HCT116 (cell line): ENCODE results near the gene HSF4. TPM values are rescaled to one million over a fixed set of nuclear protein-coding genes. Genes with fewer than 3 reads are reported as not detected.

Source experiments
- ATAC-seq: fragments of 200-7000 bp; cut with Tn5 transposase; 2 replicates; pipeline ENCODE4 v1.9.1; 2020; ENCODE audit warnings: mild to moderate bottlenecking, moderate library complexity
- BruUV-seq: library from RNA; stranded (reverse); fragments of 400-500 nt; replicated peaks from 2 replicates; lab custom pipeline; 2021; lab: Mats Ljungman, UMichigan
- CTCF ChIA-PET: fragments of 300-600 bp; sonication (Branson Sonifier 250); formaldehyde crosslinking; loops from one replicate; lab custom pipeline; 2021; ENCODE audit warnings: antibody characterized with exemption; lab: Charles Lee
- POLR2A ChIA-PET: fragments of 300-600, 350-600 bp; sonication (Branson Sonifier 250); formaldehyde crosslinking; loops from one replicate; lab custom pipeline; 2021; ENCODE audit warnings: antibody characterized with exemption; lab: Charles Lee
- RAD21 ChIA-PET, 2 experiments: fragments of 300-600 bp; sonication (Branson Sonifier 250); formaldehyde crosslinking; loops; one replicate each; lab custom pipeline; 2023; ENCODE audit warnings: low total read pairs in 2 of 2; ENCODE audit not compliant: uncharacterized antibody in 2 of 2, unreplicated experiment in 2 of 2, low non-redundant PET in 1 of 2; lab: Charles Lee
- DNase-seq: peaks from one replicate; pipeline ENCODE4 v3.0.0-alpha.2; 2010; ENCODE audit warnings: low read depth, low spot score
- H2AFZ ChIP-seq: fragments of 200-600 bp; shearing (Covaris generic), sonication (generic); 2 replicates; pipeline ENCODE4 v1.6.1; 2017; ENCODE audit warnings: low read depth, mixed run types, mixed read lengths, antibody characterized with exemption, low read length; ENCODE audit not compliant: poor library complexity, severe bottlenecking
- H3K27ac ChIP-seq: 2 replicates; pipeline ENCODE4 v1.5.1; 2012; ENCODE audit warnings: low read depth, low read length
- H3K27me3 ChIP-seq: fragments of 200-600 bp; sonication (generic); 2 replicates; pipeline ENCODE4 v1.6.1; 2016; ENCODE audit warnings: mixed run types, low read length, mixed read lengths; ENCODE audit not compliant: insufficient read depth
- H3K36me3 ChIP-seq, 2 experiments: fragments of 200-500 bp in 1 of 2; fragments of 200-600 bp in 1 of 2; sonication (Bioruptor generic) in 1 of 2; sonication (generic) in 1 of 2; 2 replicates each; pipeline versions ENCODE4 v1.5.1 to v1.6.1; 2014 to 2016; ENCODE audit warnings: low read length in 2 of 2, inconsistent platforms in 1 of 2, mixed read lengths in 1 of 2, mixed run types in 1 of 2; ENCODE audit not compliant: insufficient read depth in 2 of 2, control insufficient read depth in 1 of 2
- H3K4me1 ChIP-seq, 2 experiments: fragments of 200-600 bp in 1 of 2; sonication (generic) in 1 of 2; 2 replicates each; pipeline versions ENCODE4 v1.5.1 to v1.6.1; 2012 to 2017; ENCODE audit warnings: low read length in 2 of 2, inconsistent platforms in 1 of 2, mild to moderate bottlenecking in 1 of 2, mixed read lengths in 1 of 2, mixed run types in 1 of 2, moderate library complexity in 1 of 2; ENCODE audit not compliant: insufficient read depth in 2 of 2, control insufficient read depth in 1 of 2
- H3K4me2 ChIP-seq: fragments of 200-600 bp; sonication (generic); 2 replicates; pipeline ENCODE4 v1.6.1; 2017; ENCODE audit warnings: mixed run types, low read length, mixed read lengths
- H3K4me3 ChIP-seq, 2 experiments: fragments of 200-600 bp in 1 of 2; sonication (generic) in 1 of 2; replicated peaks in 1 of 2; 2 replicates each; pipeline ENCODE4 v1.5.1; 2011 to 2016; ENCODE audit warnings: low read length in 2 of 2, control low read depth in 1 of 2, low read depth in 1 of 2, mild to moderate bottlenecking in 1 of 2, mixed read lengths in 1 of 2, mixed run types in 1 of 2
- H3K79me2 ChIP-seq: fragments of 200-600 bp; sonication (generic); 2 replicates; pipeline ENCODE4 v1.6.1; 2017; ENCODE audit warnings: mild to moderate bottlenecking, mixed run types, low read length, moderate library complexity, mixed read lengths; ENCODE audit not compliant: insufficient read depth
- H3K9ac ChIP-seq: fragments of 200-600 bp; sonication (generic); 2 replicates; pipeline ENCODE4 v1.6.1; 2016; ENCODE audit warnings: low read length, mixed read lengths
- H3K9me2 ChIP-seq: fragments of 200-600 bp; sonication (generic), shearing (Covaris generic); 2 replicates; pipeline ENCODE4 v1.6.1; 2017; ENCODE audit warnings: mixed run types, mild to moderate bottlenecking, moderate library complexity; ENCODE audit not compliant: insufficient read depth
- H3K9me3 ChIP-seq, 2 experiments: fragments of 200-500 bp in 1 of 2; fragments of 200-600 bp in 1 of 2; sonication (Bioruptor generic) in 1 of 2; sonication (generic) in 1 of 2; 2 replicates each; pipeline ENCODE4 v1.6.1; 2014 to 2017; ENCODE audit warnings: low read length in 2 of 2, mixed read lengths in 2 of 2, inconsistent platforms in 1 of 2, low read depth in 1 of 2, mild to moderate bottlenecking in 1 of 2, mixed run types in 1 of 2, moderate library complexity in 1 of 2; ENCODE audit not compliant: control insufficient read depth in 1 of 2, insufficient read depth in 1 of 2
- H4K20me1 ChIP-seq: fragments of 200-600 bp; sonication (generic), shearing (Covaris generic); 2 replicates; pipeline ENCODE4 v1.6.1; 2017; ENCODE audit warnings: mixed run types, mild to moderate bottlenecking, moderate library complexity; ENCODE audit not compliant: insufficient read depth
- CBX3 ChIP-seq: IDR thresholded peaks from 2 replicates; pipeline ENCODE4 v1.6.1; 2012; ENCODE audit warnings: low read depth
- POLR2AphosphoS5 ChIP-seq: IDR thresholded peaks from 2 replicates; pipeline ENCODE4 v1.6.1; 2011; ENCODE audit warnings: mild to moderate bottlenecking, low read depth, low read length, moderate library complexity
- RAD21 ChIP-seq: IDR thresholded peaks from 2 replicates; pipeline ENCODE4 v1.6.1; 2012; ENCODE audit warnings: low read depth, mild to moderate bottlenecking
- TCF7L2 ChIP-seq: IDR thresholded peaks from 2 replicates; pipeline ENCODE4 v1.7.0; 2011; ENCODE audit warnings: borderline replicate concordance, inconsistent platforms; ENCODE audit not compliant: insufficient read depth, insufficient read length; ENCODE audit errors: extremely low read depth
- ZNF274 ChIP-seq: fragments of 200-500 bp; sonication (Bioruptor generic); IDR thresholded peaks from 2 replicates; pipeline ENCODE4 v1.6.1; 2014; ENCODE audit warnings: mild to moderate bottlenecking, low read depth, low read length, inconsistent platforms
- intact Hi-C: fragments of 100-400 bp; cut with micrococcal nuclease; formaldehyde crosslinking; loops from 2 replicates; pipeline ENCODE4 v1.10.0; 2022
- total RNA-seq: library from RNA; stranded (reverse); gene quantifications from one replicate; pipeline ENCODE4 v1.2.1, GENCODE V29; 2021; ENCODE audit not compliant: unreplicated experiment
- TF ChIP-seq, protein P1 (sequence below): IDR thresholded peaks from 2 replicates; pipeline ENCODE4 v1.6.1; 2012
- TF ChIP-seq, protein P2 (sequence below): IDR thresholded peaks from 2 replicates; pipeline ENCODE4 v1.6.1; 2012
- TF ChIP-seq, protein P3 (sequence below), 3 experiments: fragments of 200-600 bp in 1 of 3; sonication (generic) in 1 of 3; IDR thresholded peaks in 2 of 3; conservative IDR thresholded peaks in 1 of 3; 2 replicates each; pipeline ENCODE4 v1.5.1; 2012 to 2017; ENCODE audit warnings: low read depth in 2 of 3, low read length in 2 of 3, antibody characterized with exemption in 1 of 3, borderline replicate concordance in 1 of 3, control low read depth in 1 of 3, mild to moderate bottlenecking in 1 of 3, mixed read lengths in 1 of 3, mixed run types in 1 of 3, moderate library complexity in 1 of 3; ENCODE audit not compliant: insufficient read depth in 1 of 3

Gene HSF4
- total RNA-seq, 1 experiment from 2014 or later = 46.6 TPM

DNA sequence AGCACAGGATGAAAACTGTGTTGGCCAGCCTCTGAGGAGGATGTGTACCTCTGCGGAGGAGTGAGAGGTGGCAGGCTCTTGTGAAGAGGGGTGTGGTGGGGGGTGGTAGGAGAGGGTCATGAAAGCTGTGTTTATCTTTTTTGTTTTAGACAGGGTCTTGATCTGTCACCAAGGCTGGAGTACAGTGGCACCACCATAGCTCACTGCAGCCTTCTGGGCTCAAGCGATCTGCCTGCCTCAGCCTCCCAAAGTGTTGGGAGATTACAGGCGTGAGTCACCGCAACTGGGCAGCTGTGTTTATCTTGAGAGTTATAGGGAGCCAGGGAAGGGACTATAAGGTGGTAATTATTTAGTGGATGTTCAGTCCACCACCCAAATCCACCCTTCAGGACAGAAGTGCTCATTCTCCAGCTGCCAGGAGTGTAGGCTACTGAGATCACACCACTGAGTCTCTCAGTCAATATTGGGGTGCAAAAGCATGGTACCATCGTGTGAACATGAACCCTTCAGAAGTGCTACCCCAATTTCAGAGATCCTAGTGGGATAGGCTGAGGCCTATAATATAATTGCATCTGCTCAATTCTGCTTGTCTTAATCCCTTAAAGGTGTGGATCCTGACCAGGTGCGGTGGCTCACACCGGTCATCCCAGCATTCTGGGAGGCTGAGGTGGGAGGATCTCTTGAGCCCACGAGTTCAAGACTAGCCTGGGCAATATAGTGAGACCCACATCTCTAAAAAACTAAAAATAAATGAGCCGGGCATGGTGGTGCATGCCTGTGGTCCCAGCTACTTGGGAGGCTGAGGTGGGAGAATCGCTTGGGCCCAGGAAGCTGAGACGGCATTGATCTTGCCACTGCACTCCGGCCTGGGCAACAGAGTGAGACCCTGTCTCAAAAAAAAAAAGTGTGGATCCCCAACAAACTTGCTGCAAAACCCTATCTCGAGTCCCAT, 26.2 kb downstream of the HSF4 start:
- Histone ChIP-seq H2AFZ (no peak overlapping the region), H3K9me2 (no peaks in the 10 kb centered on the region), H3K4me3 (no peak overlapping the region), H3K9me3 (no peaks in the 10 kb centered on the region), H3K4me2 (peak overlapping the region; percentile 95; the same call in 1 of the 2 replicates), H4K20me1 (no peaks in the 10 kb centered on the region), H3K4me1 (peaks cover 11 to 30% of the 10 kb centered on the region in 2 experiments; a peak in 3 of 4 replicates), H3K27ac (no peak overlapping the region), H3K27me3 (no peaks in the 10 kb centered on the region), H3K36me3 (peaks cover 15 to 27% of the 10 kb centered on the region in 2 experiments; a peak in 3 of 4 replicates), H3K79me2 (peaks cover 41% of the 10 kb centered on the region), H3K9ac (no peak overlapping the region)
- ChIA-PET RAD21 (no interaction called here), CTCF (no interaction called here), POLR2A (no interaction called here)
- intact Hi-C loops = no loop called here
- TF ChIP-seq POLR2AphosphoS5 (no peak), RAD21 (no peak), TCF7L2 (no peak), CBX3 (no peak), ZNF274 (no peak)
- TF ChIP-seq, protein P1, sequence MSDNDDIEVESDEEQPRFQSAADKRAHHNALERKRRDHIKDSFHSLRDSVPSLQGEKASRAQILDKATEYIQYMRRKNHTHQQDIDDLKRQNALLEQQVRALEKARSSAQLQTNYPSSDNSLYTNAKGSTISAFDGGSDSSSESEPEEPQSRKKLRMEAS = no peak
- TF ChIP-seq, protein P2, sequence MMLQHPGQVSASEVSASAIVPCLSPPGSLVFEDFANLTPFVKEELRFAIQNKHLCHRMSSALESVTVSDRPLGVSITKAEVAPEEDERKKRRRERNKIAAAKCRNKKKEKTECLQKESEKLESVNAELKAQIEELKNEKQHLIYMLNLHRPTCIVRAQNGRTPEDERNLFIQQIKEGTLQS = no peak
- TF ChIP-seq, protein P3, sequence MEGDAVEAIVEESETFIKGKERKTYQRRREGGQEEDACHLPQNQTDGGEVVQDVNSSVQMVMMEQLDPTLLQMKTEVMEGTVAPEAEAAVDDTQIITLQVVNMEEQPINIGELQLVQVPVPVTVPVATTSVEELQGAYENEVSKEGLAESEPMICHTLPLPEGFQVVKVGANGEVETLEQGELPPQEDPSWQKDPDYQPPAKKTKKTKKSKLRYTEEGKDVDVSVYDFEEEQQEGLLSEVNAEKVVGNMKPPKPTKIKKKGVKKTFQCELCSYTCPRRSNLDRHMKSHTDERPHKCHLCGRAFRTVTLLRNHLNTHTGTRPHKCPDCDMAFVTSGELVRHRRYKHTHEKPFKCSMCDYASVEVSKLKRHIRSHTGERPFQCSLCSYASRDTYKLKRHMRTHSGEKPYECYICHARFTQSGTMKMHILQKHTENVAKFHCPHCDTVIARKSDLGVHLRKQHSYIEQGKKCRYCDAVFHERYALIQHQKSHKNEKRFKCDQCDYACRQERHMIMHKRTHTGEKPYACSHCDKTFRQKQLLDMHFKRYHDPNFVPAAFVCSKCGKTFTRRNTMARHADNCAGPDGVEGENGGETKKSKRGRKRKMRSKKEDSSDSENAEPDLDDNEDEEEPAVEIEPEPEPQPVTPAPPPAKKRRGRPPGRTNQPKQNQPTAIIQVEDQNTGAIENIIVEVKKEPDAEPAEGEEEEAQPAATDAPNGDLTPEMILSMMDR (IDR thresholded peaks at IDR 0.05 in 2 of 3, conservative IDR thresholded peaks at IDR 0.05 in 1 of 3; ENCODE audit: borderline replicate concordance in 1 of 3, insufficient read depth in 1 of 3, low read depth in 2 of 3, low read length in 2 of 3) = no peak
- BruUV-seq = no TSS peak
- DNase-seq = no peak
- no peak for ATAC-seq
